NAMALWA (cell line): ENCODE measurements around the gene RAB4B.
"Not testable (repeated sequence)": the region's sequence is repeated elsewhere in the genome, so short reads cannot be mapped to it uniquely, and the experiment has no call there.

Experiments used
- DNase-seq: peaks from one replicate; pipeline ENCODE4 v3.0.0-alpha.2; 2015; ENCODE audit warnings: low spot score

Gene RAB4B

DNA sequence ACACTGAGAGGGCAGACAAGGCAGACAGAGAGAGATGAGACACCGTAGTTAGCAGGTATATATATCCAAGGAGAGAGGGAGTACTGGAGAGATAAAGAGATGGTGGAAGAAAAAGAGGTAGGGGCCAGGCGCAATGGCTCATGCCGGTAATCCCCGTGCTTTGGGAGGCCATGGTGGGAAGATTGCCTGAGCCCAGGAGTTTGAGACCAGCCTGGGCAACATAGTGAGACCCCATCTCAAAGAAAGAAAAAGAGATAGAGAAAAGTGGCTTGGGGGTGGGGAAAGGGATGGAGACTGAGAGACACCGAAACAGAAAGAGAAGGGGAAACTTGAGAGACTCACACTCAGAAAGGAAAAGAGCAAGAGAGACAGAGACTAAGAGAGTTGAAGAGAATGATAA is 2.5 kb downstream of the RAB4B start:
- DNase-seq: no peak

- DNase-seq: no peak
These were observed 3.1 kb downstream of the RAB4B start for GRCh38 chr19:40781140-40781539.

- no peak for DNase-seq
These were observed 5.7 kb downstream of the RAB4B start for GRCh38 chr19:40783711-40784110.

DNA sequence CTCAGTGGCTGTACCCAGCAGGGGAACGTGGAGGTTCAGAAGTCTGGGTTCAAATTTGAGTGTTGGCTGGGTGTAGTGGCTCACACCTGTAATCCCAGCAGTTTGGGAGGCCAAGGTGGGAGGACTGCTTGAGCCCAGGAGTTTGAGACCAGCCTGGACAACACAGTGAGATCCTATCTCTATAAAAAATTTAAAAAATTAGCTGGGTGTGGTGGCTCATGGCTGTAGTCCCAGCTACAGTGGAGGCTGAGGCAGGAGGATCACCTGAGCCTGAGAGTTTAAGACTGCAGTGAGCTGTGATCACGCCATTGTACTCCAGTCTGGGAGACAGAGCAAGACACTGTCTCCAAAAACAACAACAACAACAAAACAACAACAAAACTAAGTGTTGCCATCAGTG is 6.1 kb downstream of the RAB4B start:
- DNase-seq: not testable (repeated sequence)

GRCh38 chr19:40785526-40785925 is 7.5 kb downstream of the RAB4B start:
- no peak for DNase-seq

- DNase-seq: no peak
These were observed 8.3 kb downstream of the RAB4B start for GRCh38 chr19:40786060-40787037.

- DNase-seq: no peak
These were observed 13.3 kb downstream of the RAB4B start for GRCh38 chr19:40791349-40791748.

DNA sequence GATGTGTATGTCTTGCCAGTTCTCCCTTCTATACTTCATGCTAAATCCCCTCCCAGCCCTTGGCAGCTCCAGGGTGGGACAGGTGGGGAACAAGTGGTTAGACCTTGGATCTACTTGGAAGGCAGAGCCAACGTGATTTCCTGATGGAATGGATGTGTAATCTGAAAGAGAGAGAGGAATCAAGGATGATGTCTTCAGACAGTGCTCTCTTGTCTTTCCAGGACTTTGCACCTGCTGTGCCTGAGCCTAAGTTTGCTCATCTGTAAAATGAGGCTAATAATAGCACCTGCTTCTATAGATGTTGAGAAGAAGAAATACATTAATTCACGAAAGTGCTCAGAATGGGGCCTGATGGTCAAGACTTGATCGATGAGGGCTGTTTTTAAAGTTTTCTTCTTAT is 13.9 kb downstream of the RAB4B start:
- peak; percentile 45 for DNase-seq

DNA sequence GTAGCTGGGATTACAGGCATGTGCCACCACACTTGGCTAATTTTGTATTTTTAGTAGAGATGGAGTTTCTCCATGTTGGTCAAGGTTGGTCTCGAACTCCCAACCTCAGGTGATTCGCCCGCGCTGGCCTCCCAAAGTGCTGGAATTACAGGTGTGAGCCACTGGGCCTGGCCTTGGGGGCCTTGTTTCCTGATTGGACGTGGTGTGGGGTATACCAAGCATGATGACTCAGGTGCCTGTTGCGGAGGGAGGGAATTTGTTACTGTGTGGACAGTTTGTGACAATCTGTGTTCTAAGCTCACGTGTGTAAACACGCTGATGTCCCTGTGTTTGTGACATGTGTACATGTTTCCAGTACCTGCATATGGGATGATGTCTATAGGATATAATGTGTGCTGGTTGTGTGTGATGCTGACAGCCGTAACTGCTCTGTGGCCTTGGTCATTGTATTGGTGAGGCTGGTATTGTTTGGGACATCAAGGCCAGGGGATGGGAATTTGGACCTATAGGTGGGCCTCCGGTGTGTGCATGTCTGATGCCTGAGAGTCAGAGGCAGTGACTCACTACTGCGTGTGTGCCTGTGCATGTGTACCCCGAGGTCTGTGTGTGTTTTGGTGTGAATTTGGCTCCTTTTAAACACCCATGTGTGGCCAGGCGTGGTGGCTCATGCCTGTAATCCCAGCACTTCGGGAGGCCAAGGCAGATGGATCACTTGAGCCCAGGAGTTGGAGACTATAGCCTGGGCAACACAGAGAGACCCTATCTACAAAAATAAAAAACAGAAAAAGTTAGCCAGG is 19.3 kb downstream of the RAB4B start:
- no peak for DNase-seq

- peak; percentile 87 for DNase-seq
These were observed 20.1 kb downstream of the RAB4B start for GRCh38 chr19:40797963-40798682.

GRCh38 chr19:40798683-40799557 is 20.9 kb downstream of the RAB4B start, which contains the start of gene EGLN2:
TSS of gene EGLN2 (plus strand) at chr19:40799191. CDS start at chr19:40800573, 1,382 bp downstream.
- DNase-seq: peak; percentile 100

DNA sequence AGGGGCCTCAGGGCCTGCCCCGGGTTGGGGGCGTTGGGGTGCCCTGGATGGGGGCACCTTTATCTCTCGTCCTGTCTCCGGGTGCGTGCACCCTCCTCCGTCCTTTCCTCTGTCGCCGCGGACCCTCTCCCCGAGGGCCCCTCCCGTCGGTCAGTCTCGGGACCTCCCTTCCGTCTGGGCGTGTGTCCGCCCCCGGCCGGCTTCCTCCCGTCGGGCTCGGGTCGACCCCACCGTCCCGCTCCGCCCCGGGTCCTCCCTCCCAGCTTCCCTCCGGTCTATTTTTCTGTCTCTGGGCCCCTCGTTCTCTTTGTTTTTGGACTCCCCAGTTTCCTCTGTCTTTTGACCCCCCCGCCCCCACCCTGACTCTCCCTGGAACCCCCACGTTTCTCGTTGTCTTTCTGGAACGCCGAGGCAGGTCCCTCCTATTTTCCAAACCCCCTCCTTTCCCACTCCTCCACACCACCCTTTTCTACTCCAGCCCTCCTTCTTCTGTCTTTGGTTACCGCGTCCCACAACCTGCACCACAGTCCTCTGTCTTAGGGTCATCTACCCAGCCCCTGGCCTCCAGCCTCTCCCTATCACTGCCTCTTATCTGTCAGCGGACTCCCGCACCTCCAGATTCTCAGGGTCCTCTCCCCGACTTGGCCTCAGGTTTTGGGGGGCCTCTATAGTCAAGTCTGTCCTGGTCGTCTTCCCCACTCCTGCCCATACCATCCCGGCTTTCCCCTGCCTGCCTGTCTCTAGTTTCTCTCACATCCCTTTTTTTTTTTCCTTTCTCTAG is 21.7 kb downstream of the RAB4B start:
- peak; percentile 41 for DNase-seq

DNA sequence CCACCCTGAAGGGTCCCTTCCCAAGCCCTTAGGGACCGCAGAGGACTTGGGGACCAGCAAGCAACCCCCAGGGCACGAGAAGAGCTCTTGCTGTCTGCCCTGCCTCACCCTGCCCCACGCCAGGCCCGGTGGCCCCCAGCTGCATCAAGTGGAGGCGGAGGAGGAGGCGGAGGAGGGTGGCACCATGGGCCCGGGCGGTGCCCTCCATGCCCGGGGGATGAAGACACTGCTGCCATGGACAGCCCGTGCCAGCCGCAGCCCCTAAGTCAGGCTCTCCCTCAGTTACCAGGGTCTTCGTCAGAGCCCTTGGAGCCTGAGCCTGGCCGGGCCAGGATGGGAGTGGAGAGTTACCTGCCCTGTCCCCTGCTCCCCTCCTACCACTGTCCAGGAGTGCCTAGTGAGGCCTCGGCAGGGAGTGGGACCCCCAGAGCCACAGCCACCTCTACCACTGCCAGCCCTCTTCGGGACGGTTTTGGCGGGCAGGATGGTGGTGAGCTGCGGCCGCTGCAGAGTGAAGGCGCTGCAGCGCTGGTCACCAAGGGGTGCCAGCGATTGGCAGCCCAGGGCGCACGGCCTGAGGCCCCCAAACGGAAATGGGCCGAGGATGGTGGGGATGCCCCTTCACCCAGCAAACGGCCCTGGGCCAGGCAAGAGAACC is 22.4 kb downstream of the RAB4B start:
- no peak for DNase-seq

DNA sequence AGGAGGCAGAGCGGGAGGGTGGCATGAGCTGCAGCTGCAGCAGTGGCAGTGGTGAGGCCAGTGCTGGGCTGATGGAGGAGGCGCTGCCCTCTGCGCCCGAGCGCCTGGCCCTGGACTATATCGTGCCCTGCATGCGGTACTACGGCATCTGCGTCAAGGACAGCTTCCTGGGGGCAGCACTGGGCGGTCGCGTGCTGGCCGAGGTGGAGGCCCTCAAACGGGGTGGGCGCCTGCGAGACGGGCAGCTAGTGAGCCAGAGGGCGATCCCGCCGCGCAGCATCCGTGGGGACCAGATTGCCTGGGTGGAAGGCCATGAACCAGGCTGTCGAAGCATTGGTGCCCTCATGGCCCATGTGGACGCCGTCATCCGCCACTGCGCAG is 22.9 kb downstream of the RAB4B start:
- DNase-seq: no peak

GRCh38 chr19:40801426-40802299 is 23.6 kb downstream of the RAB4B start:
- DNase-seq: no peak

DNA sequence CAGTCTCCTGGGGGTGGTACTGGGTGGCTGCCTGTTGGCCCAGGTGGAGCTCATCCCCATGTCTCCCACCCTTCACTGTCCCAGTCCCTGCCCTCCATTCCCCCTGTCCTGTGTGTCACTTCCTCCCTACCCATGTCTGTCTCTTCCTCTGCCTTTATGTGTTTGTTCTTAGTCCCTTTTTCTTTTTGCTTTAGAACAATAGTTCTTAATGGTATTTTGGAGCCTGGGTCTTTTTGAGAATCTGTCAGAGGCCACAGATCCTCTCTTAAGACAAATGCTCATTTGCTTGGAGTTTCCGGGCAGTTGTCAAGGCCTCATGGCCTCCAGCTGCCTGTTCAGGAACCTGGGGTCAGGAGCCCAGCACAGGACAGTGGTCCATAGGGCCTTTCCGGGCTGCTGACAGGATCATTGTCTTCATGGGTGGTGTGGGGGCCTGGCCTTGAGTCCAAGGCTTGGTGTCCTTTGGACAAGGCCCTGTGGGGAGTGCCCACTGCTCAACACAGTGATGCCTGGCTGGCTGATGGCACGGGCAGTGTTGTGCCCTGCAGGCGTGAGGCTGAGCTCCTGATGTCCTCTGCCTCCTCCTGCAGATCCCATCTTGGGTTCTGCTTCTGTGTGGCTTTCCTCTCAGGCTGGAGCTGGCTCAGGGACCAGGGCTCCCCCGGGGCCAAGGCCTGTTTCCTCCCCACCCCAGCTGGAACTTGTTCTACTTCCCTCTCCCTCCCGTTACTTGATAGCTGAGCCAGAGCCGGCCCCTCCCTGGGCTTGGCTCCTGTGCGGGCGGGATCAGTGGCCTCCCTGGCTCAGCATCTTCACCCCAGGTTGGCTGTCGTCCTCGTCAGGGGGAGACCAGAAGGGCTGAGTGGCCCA is 24.5 kb downstream of the RAB4B start:
- DNase-seq: no peak

GRCh38 chr19:40803170-40803856 is 25.3 kb downstream of the RAB4B start:
- DNase-seq: no peak
